Left renal pelvis (tissue), 4 donors: ENCODE data around the gene RAB37. TPM values are rescaled to one million over a fixed set of nuclear protein-coding genes. Genes with fewer than 3 reads are reported as not detected.

Source experiments
- DNase-seq, 4 donors: peaks; one replicate each; pipeline ENCODE4 v3.0.0-alpha.2; 2013; ENCODE audit warnings: low read depth in 4 of 4, low spot score in 3 of 4
- polyA plus RNA-seq, 4 donors: library from polyadenylated mRNA; unstranded; fragments of 120-200 nt; gene quantifications; one replicate each; pipeline ENCODE4 v1.2.1, GENCODE V29; 2013; ENCODE audit not compliant: insufficient read length in 4 of 4

RAB37 gene
- polyA plus RNA-seq, 4 donors = 1.7 to 5.6 (median 4.3) TPM

- DNase-seq = no peak
These were observed 11.9 kb upstream of the RAB37 start for GRCh38 chr17:74725111-74725510.

DNA sequence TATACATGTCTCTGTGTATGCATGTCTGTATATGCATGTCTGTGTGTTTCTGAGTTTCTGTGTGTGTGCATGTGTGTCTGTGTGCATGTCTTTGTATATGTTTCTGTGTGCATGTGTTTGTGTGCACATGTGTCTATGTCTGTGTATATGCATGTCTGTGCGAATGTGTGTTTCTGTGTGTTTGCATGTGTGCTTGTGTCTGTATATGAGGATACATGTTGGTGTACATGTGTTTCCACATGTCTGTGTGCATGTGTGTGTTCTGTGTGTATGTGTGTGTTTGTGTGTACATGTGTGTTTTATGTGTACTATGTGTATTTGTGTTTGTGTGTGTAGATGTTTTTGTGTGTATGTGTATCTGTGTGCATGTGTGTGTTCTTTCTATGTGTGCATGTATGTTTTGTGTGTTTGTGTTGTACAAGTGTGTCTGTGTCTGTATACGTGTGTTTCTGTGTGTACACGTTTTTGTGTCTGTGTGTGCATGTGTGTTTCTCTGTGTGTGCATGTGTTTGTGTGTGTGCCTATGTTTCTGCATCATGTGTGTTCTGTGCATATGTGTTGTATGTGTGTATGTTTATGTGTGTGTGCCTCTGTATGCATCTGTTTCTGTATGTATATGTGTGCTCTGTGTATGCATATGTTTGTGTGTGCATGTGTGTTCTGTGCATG, 8.9 kb upstream of the RAB37 start:
- DNase-seq = no peak

GRCh38 chr17:74728702-74729075, 8.4 kb upstream of the RAB37 start:
- DNase-seq = no peak

DNA sequence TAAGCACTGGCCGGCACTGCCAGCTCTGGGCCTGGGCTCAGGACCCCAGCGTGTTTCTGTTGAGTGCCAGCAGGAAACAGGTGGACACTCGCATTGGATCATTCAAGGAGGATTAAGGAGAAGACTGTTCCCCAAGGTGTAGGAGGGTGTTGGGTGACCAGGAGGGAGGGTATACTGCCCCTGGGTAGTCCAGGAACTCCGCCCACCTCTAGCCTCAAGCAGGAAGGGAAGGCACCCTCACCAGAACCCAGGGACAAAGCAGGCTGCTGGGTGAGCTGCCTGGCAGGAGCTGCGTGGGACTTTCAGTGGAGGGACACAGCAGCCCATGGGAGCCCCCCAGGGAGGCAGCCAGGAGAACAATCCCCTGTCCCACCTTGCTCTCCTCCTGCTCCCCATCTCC, 7.7 kb upstream of the RAB37 start:
- DNase-seq = no peak

DNA sequence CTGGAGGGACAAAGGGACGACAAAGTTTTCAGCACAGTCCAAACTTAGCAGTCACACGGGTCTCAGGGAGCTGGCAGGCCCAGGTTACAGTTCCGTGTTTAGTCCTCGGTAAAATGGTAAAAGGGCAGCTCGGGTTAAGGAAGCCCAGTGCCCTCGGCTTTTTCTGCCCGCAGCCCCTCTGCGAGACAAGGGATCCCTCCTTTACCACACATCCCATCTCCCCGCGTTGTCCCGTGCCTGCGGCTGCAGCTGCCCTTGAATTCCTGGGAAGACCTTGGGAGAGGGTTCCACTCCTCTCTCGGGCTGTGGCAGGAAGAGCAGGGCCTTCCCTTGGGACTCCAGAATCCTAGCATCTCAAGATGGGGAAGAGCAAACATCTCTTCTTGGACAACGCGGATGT, 7.2 kb upstream of the RAB37 start:
- DNase-seq = no peak

DNA sequence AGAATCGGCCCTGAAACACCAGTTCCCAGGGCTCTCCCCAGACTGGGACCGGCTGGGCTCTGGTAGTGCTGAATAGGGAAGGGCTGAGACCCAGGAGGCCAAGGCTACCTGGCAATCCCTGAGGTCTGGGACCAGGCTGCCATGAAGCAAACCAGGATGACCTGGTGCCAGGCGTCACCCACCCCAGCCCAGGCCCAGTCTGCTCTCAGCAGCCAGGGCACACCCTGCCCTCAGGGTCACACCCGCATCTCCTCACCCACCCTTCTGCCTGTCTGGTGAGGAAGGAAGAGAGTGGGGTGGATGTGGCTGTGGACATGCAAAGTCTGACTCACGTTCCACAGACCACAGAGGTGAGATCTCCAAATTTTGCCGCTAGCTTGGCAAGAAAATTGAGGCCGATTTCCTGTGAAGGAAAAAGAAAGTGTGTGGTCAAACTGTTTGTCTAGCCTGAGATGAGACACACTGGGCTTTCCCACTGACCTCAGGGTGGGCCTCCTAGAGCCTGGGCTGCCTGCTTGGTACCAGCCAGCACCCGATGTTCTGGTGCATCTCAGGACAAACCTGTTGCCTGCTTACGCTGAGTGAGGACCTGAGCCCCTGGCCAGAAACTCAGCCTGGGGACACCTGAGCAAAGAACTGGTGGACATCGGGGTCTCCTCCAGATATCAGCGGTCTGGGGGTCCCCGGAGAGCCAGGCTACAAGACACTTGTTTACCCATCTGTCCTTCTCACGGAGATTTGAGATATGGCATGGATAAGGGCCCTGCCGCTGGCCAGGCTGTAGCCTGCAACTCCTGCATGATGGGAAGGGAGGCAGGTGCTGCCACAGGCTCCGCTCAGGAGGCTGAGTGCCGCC, 6.3 kb upstream of the RAB37 start:
- no peak for DNase-seq

DNA sequence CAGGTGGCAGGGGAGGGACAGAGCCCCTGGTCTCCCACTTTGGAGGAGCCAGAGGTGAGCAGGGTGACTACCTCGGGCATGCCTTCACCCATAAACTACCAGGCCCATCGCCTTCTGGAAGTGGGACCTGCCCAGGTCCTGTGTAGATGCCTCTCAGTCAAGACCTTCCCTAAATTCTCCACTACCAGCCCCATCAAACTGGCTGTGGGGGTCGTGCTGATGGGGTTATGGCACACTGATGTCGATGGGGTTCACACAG, 5.8 kb upstream of the RAB37 start:
- no peak for DNase-seq

- no peak for DNase-seq
These were observed 4.8 kb upstream of the RAB37 start for GRCh38 chr17:74732042-74732867.

GRCh38 chr17:74733365-74734122, 3.5 kb upstream of the RAB37 start:
- DNase-seq = no peak

DNA sequence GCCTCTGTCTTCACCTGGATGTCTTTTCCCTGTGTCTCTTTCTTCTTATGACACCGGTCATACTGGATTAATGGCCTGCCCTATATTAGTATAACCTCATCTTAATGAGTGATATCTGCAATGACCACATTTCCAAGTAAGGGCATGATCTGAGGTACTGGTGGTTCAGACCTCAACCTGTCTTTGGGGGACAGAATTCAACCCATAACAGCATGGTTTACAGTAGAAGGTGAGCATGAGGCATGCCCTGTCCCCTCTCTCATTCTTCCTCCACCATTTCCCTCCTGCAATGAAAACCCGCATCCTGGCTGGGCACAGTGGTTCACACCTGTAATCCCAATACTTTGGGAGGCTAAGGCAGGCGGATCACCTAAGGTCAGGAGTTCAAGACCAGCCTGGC, 2.8 kb upstream of the RAB37 start:
- no peak for DNase-seq

DNA sequence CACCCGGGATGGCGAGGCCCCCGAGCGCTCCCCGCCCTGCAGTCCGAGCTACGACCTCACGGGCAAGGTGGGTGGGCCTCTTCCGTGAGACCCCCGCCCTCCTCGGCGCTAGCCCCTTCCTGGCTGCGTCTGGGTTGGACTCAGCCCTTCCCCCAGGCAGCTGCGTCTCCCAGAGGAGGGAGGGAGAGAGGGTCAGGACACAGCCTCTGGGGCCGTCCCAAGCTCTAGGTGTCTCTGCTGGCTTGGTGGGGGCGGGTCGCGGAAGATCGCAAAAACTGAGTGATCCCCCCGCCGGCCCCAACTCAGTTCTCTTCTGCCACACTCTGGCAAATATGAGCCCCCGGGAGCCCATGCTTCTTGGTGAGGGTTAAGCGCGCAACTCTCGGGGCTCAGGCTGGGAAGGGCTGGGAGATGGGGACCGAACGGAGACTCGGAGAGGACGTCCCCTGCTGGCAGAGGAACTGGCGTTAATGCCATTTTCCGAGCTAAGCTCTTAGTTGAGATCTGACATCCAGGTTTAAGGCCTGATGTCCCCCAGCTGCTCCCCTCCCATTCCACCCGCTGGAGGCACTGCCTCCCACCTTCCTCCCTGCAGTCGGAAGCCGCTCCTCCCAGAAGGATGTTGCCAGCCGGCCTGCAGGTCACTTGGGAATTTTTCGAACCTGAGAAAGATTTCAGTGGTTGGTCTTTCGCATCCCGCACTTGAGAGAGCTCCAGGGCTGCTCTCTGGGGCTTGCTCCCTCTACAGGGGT, 419 bp downstream of the RAB37 start:
- no peak for DNase-seq

GRCh38 chr17:74738051-74738996, 1.3 kb downstream of the RAB37 start:
- DNase-seq = no peak

DNA sequence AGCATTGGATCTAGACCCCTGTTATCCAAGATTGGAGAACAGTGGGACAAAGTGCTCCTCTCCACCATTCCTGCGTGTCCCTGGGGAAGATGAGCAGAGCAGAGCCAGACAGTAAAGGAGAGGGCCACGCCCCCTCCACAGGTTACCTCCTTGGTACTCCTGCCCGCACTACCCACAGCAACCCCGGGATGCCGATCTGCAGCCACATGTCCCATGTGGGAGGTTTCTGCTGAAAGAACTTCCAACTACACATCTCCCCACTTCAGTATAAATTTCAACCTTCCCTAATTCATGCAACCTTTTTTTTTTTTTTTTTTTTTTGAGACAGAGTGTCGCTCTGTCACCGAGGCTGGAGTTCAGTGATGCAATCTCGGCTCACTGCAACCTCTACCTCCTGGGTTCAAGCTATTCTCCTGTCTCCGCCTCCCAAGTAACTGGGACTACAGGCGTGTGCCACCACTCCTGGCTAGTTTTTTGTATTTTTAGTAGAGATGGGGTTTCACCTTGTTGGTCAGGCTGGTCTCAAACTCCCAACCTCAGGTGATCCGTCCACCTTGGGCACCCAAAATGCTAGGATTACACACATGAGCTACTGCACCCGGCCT, 2.3 kb downstream of the RAB37 start:
- no peak for DNase-seq

- no peak for DNase-seq
These were observed 3.1 kb downstream of the RAB37 start for GRCh38 chr17:74740173-74740572.

- no peak for DNase-seq
These were observed 3.8 kb downstream of the RAB37 start for GRCh38 chr17:74740641-74741387.

DNA sequence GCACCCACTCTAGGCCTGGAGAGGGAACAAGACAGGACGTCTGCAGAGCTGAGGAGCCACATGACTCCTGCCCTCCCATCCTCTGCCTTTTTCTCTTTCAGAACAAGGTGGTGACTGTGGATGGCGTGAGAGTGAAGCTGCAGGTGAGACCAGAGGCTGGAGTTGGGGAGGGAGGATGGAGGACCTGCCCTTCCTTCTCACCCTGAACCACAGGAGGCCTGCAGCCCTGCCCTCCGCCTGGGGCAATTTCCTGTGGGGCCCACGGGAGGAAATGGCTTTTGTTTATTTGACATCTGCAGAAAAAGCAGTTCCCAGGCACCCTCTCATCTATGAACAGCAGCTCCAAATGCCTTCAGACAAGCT, 5.1 kb downstream of the RAB37 start:
- no peak for DNase-seq

- DNase-seq = no peak
These were observed 6.0 kb downstream of the RAB37 start for GRCh38 chr17:74742978-74743545.

DNA sequence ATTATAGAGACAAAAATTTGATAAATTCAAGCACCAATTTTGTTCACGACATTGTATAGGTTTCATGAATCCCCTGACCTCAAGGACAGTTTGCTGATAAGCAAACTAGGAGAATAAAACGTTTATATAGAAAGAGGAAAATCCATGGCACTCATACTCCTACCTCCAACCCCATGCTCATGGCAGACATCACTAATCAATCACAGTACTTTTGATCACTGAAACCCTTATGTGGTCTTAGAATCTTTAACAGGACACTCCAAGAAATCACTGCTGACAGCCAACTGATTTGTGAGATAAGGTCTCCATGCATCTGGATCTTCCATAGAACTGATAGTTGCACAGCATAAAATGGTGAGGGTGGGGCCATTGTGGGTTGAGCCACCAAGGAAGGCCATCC, 6.7 kb downstream of the RAB37 start:
- no peak for DNase-seq
